ENCODE results near the gene DNAI7. TPM values are rescaled to one million over a fixed set of nuclear protein-coding genes. Genes with fewer than 3 reads are reported as not detected.

DNAI7 gene
- total and polyA plus RNA-seq, 2 of the 13 experiments (the other 11 are each of a cell fraction or from before 2014, with no cell fraction given), result 0.04 to 0.25 TPM

GRCh38 chr12:25074113-25074512, 120.8 kb downstream of the DNAI7 start:
- H2AFZ ChIP-seq (ENCODE audit: low read length), result no peak overlapping the region
- ATAC-seq, result no peak

GRCh38 chr12:25072906-25073650, 121.9 kb downstream of the DNAI7 start:
- WGBS (ENCODE audit: low lambda C conversion rate), result 41% methylated on average over 4 of the region's 4 CpGs
- in situ Hi-C loops (cut with HindIII; ENCODE audit: extremely low pct_ligation_motif_present, low pct_unique_long_range_greater_than_20kb) (no loop called here), intact Hi-C loops (cut with micrococcal nuclease; ENCODE audit: unreplicated experiment) (no loop called here)
- no peaks in the 10 kb centered on the region for H3K79me2 ChIP-seq (ENCODE audit: insufficient read depth, low read length)
- no peak overlapping the region for H3K9ac ChIP-seq (ENCODE audit: insufficient read depth, low read depth, low read length)
- H2AFZ ChIP-seq (ENCODE audit: low read length), result no peak overlapping the region
- no peaks in the 10 kb centered on the region for H3K36me3 ChIP-seq (replicated peaks in 1 of 2; ENCODE audit: control insufficient read depth in 1 of 2, insufficient read depth in 2 of 2, low read length in 2 of 2)
- ATAC-seq (no peak), DNase-seq (ENCODE audit: low spot score) (no peak), FAIRE-seq (no peak)
- no peaks in the 10 kb centered on the region for H3K9me3 ChIP-seq (ENCODE audit: low read length)
- ChIA-PET CTCF (ENCODE audit: low intra/inter-chr PET ratio, low total read pairs) (no interaction called here), POLR2A (no interaction called here)
- H3K4me1 ChIP-seq (ENCODE audit: insufficient read depth, low read length), result no peaks in the 10 kb centered on the region
- no peak overlapping the region for H3K27ac ChIP-seq (ENCODE audit: extremely low read length, insufficient read depth, low read length)
- H3K4me3 ChIP-seq (replicated peaks in 1 of 3; ENCODE audit: insufficient read depth in 1 of 3, low read depth in 2 of 3, low read length in 3 of 3), result no peak overlapping the region
- H3K27me3 ChIP-seq (ENCODE audit: control insufficient read depth in 1 of 2, insufficient read depth in 2 of 2, low read length in 2 of 2), result no peaks in the 10 kb centered on the region; a peak in 1 of 5 replicates
- H4K20me1 ChIP-seq (ENCODE audit: insufficient read depth, low read length), result no peaks in the 10 kb centered on the region
- H3K4me2 ChIP-seq (ENCODE audit: low read depth, low read length), result no peak overlapping the region
- no TSS peak for BruUV-seq (replicated peaks)
- TF ChIP-seq ZNF772 (CRISPR knock-in tag; IDR thresholded peaks at IDR 0.05), result no peak
- no peak for TF ChIP-seq CENPBD1 (CRISPR knock-in tag; IDR thresholded peaks at IDR 0.05; ENCODE audit: borderline replicate concordance, low read depth)
- TF ChIP-seq ZNF326 (CRISPR knock-in tag; IDR thresholded peaks at IDR 0.05; ENCODE audit: borderline replicate concordance), result no peak
- no peak for TF ChIP-seq ZNF235 (CRISPR knock-in tag; IDR thresholded peaks at IDR 0.05; ENCODE audit: borderline replicate concordance)

More at GRCh38 chr12:25074113-25074512, 120.8 kb downstream of the DNAI7 start:
- Histone ChIP-seq H3K36me3 (replicated peaks in 1 of 2; ENCODE audit: control insufficient read depth in 1 of 2, insufficient read depth in 2 of 2, low read length in 2 of 2) (no peaks in the 10 kb centered on the region), H3K4me2 (ENCODE audit: low read depth, low read length) (no peak overlapping the region), H3K4me3 (replicated peaks in 1 of 3; ENCODE audit: insufficient read depth in 1 of 3, low read depth in 2 of 3, low read length in 3 of 3) (no peak overlapping the region), H3K27me3 (ENCODE audit: control insufficient read depth in 1 of 2, insufficient read depth in 2 of 2, low read length in 2 of 2) (no peaks in the 10 kb centered on the region), H3K9ac (ENCODE audit: insufficient read depth, low read depth, low read length) (no peak overlapping the region), H3K27ac (ENCODE audit: extremely low read length, insufficient read depth, low read length) (no peak overlapping the region), H3K9me3 (ENCODE audit: low read length) (no peaks in the 10 kb centered on the region), H4K20me1 (ENCODE audit: insufficient read depth, low read length) (no peaks in the 10 kb centered on the region), H3K79me2 (ENCODE audit: insufficient read depth, low read length) (no peaks in the 10 kb centered on the region), H3K4me1 (ENCODE audit: insufficient read depth, low read length) (no peaks in the 10 kb centered on the region)
- intact Hi-C loops (cut with micrococcal nuclease; ENCODE audit: unreplicated experiment) (no loop called here), in situ Hi-C loops (cut with HindIII; ENCODE audit: extremely low pct_ligation_motif_present, low pct_unique_long_range_greater_than_20kb) (no loop called here)
- BruUV-seq (replicated peaks), result no TSS peak
- WGBS (ENCODE audit: low lambda C conversion rate), result 45% methylated on average over 3 of the region's 3 CpGs
- TF ChIP-seq KLF9 (CRISPR knock-in tag; IDR thresholded peaks at IDR 0.05; ENCODE audit: low read depth), result no peak
- ChIA-PET CTCF (ENCODE audit: low intra/inter-chr PET ratio, low total read pairs) (no interaction called here), POLR2A (no interaction called here)
- DNase-seq (ENCODE audit: low spot score) (no peak), FAIRE-seq (no peak)
